ENCODE measurements around the gene IGFBPL1.

IGFBPL1 gene

DNA sequence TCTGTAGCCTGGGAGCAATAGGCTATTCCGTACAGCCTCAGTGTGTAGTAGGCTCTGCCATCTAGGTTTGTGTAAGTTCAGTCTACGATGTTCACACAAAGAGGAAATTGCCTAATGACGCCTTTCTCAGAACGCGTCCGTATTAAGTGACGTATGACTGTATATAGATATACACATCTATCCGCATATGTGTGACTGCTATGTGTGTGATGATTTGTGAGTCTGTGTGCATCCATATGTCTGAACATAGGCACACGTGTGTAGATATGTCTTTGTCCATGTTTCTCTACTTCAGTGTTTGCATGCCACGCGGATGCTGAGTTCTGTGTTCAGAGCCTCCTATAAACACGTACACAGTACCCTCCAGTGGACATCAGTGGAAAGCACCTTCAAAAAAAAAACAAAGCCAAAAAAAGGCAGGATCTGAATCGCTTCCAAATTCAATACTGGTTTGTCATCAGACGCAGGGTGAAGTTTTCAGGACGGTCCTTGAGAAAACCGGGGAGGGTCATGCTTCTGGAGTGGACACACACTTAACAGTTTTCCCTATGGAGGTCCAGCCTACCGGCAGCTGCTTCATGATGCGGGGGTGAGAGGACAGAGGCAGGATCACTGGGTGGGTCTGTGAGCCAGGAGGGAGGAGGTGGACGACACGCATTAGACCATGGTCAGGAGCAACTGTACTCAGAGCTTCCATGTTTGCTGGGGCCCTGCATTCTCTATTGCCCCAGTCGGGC is 61.2 kb downstream of the IGFBPL1 start:
- H3K27ac ChIP-seq: no peak overlapping the region
- TF ChIP-seq ZFX (IDR thresholded peaks at IDR 0.05; ENCODE audit: borderline replicate concordance): no peak
- TF ChIP-seq, protein P1, sequence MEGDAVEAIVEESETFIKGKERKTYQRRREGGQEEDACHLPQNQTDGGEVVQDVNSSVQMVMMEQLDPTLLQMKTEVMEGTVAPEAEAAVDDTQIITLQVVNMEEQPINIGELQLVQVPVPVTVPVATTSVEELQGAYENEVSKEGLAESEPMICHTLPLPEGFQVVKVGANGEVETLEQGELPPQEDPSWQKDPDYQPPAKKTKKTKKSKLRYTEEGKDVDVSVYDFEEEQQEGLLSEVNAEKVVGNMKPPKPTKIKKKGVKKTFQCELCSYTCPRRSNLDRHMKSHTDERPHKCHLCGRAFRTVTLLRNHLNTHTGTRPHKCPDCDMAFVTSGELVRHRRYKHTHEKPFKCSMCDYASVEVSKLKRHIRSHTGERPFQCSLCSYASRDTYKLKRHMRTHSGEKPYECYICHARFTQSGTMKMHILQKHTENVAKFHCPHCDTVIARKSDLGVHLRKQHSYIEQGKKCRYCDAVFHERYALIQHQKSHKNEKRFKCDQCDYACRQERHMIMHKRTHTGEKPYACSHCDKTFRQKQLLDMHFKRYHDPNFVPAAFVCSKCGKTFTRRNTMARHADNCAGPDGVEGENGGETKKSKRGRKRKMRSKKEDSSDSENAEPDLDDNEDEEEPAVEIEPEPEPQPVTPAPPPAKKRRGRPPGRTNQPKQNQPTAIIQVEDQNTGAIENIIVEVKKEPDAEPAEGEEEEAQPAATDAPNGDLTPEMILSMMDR (IDR thresholded peaks at IDR 0.05): peak; percentile 74

DNA sequence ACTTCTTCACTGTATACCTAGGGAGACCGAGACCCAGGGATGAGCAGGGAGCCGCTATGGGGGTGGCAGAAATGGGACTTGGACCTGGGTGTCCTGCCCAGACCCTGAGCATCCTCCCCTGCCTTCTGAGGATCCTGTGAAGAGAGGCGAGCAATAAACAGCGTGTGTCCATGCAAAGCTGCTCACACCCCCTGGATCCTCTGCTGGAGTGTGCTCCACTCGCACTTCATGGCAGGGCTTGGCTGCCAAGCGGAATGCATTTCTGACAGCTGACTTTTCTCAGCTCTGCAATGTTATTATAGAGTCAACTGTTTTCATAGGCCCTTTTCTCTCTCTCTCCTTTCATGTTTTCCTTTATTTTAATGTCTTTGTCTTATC is 62.8 kb downstream of the IGFBPL1 start:
- no peak overlapping the region for H3K27ac ChIP-seq
- TF ChIP-seq ZFX (IDR thresholded peaks at IDR 0.05; ENCODE audit: borderline replicate concordance): no peak
- TF ChIP-seq, protein P1 (IDR thresholded peaks at IDR 0.05): no peak

DNA sequence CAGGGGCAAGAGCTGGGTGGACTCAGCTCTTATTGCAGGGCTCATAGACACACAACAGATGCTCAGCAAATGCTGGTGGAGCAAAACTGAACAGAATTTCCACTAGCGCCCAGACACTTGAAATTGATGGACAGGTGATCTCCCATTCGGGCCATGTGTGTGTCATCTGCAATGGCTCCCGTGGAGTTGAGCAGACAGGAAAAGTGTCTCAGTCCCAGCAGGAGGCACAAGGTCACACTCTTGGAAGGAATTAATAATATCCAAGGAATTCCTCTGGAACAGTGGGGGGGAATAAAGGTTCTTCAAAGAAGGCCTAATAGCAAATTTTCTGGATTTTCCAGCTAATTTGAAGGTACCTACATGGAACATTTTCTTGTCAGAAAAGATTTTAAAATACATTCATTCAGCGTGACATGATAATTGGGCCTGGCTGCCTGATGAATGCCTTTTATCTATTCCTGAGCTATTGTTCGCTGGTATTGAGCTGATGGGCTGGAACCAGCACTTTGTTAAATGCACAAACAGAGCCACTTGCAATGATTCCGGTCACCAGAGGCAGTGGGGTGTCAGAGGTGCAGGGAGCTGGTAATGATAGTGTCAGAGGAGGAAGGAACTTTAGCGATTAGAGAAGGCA is 63.3 kb downstream of the IGFBPL1 start:
- no peak overlapping the region for H3K27ac ChIP-seq
- TF ChIP-seq ZFX (IDR thresholded peaks at IDR 0.05; ENCODE audit: borderline replicate concordance): no peak
- TF ChIP-seq, protein P1 (IDR thresholded peaks at IDR 0.05): no peak

DNA sequence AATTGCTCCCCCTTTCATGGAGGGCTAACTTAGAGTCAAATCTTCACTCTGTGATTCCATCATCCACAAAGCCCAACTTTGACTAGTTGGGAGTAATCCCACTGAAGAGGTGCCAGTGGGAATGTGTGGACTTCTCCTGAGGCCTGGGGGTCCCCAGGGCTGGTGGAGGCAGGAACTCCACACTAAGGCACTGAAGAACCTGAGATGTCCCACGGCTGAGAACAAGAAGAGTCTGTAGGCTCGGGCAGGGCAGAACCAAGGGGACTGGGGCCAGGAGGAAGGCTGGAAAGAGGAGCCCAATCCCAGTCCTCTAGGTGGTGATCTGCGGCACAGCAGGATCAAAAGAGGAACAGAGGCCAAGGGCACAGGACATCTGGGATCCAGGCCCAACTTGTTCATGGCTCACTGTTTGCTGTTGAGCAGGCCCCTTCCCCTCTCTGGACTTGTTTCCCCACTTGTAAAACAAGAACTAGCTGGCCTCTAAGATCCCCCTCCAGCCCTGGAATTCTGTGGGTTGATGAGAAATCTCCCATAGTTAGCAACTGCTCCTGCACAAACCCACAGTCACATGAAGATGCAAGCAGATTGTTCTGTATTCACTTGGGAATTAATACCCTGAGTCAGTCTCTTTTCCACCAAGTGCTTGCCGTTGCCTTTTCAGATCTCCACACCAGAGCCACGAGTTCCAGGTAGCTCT is 64.4 kb downstream of the IGFBPL1 start:
- H3K27ac ChIP-seq: no peak overlapping the region
- TF ChIP-seq ZFX (IDR thresholded peaks at IDR 0.05; ENCODE audit: borderline replicate concordance): no peak
- TF ChIP-seq, protein P1 (IDR thresholded peaks at IDR 0.05): no peak

DNA sequence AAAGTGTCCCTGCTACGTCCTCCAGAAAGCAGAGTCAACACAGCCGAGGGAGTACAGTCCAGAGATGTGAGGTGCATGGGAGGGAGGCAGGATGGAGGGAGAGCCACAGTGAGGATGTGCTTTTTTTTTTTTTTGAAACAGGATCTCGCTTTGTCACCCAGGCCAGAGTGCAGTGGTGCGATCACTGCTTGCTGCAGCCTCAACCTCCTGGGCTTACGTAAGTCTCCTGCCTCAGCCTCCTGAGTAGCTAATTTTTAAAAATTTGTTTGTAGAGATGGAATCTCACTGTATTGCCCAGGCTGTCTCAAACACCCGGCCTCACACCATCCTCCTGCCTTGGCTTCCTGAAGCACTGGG is 65.0 kb downstream of the IGFBPL1 start:
- H3K27ac ChIP-seq: no peak overlapping the region
- no peak for TF ChIP-seq ZFX (IDR thresholded peaks at IDR 0.05; ENCODE audit: borderline replicate concordance)
- TF ChIP-seq, protein P1 (IDR thresholded peaks at IDR 0.05): no peak

DNA sequence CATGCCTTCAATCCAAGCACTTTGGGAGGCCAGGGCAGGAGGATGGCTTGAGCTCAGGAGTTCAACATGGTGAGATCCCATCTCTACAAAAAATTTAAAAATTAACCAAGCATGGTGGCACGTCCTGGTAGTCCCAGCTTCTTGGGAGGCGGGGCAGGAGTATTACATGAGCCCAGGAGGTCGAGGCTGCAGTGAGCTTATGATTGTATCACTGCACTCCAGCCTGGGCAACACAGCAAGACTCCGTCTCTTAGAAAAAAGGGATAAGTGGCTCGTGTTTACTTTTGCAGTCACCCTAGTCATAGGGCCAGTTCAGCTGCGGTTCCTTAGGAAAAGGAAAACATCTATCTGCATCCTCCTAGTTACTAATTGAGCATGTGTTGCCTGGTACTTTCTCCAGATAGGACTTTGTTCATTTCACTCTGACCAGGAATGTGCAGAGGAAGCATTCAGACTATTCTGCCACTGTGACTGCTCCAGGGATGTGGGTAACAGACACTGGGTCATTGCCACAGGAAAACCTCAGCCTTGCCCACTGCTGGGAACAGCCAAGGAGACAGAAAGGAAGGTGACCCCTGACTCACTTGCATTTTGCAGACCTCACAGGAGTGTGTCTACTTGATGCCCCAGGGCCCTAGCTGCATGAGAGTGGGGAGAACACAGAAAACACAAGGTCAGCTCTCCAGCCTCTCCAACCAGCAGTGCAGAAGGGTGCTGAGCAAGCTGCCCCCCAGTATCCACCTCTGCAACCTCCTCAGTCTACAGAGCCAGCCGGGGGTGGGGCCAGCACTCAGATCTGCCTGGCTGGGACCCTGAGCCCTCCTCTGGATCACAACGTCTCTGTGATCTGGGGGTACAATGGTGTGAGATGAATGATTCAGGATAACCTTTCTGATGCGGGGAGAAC is 65.6 kb downstream of the IGFBPL1 start:
- TF ChIP-seq, protein P1 (IDR thresholded peaks at IDR 0.05): no peak
- TF ChIP-seq ZFX (IDR thresholded peaks at IDR 0.05; ENCODE audit: borderline replicate concordance): no peak
- no peak overlapping the region for H3K27ac ChIP-seq
